WTC11 (cell line): ENCODE data around the gene ZNF248. TPM values are rescaled to one million over a fixed set of nuclear protein-coding genes. Genes with fewer than 3 reads are reported as not detected.

Experiments
- ATAC-seq: fragments of 200-7000 bp; cut with Tn5 transposase; 2 replicates; pipeline ENCODE4 v1.10.0; 2021; ENCODE audit warnings: mild to moderate bottlenecking, moderate library complexity
- CTCF ChIA-PET: fragments of 300-600 bp; sonication (Branson Sonifier 250); formaldehyde crosslinking; loops from one replicate; lab custom pipeline; 2021; ENCODE audit warnings: antibody characterized with exemption; lab: Charles Lee
- POLR2A ChIA-PET: fragments of 350-600 bp; sonication (Branson Sonifier 250); formaldehyde crosslinking; loops from one replicate; lab custom pipeline; 2021; ENCODE audit warnings: antibody characterized with exemption; lab: Charles Lee
- DNase-seq: peaks from one replicate; pipeline ENCODE4 v3.0.0; 2021; ENCODE audit warnings: low spot score
- H3K27ac Mint-ChIP-seq: 2 replicates; pipeline ENCODE4 v1.8.0; 2021; ENCODE audit warnings: mixed read lengths
- H3K27me3 Mint-ChIP-seq: 2 replicates; pipeline ENCODE4 v1.8.0; 2021; ENCODE audit warnings: low read depth, mild to moderate bottlenecking, moderate library complexity, mixed read lengths
- H3K36me3 Mint-ChIP-seq: 2 replicates; pipeline ENCODE4 v1.8.0; 2021; ENCODE audit warnings: mixed read lengths
- H3K4me1 Mint-ChIP-seq: 2 replicates; pipeline ENCODE4 v1.8.0; 2022; ENCODE audit warnings: mixed read lengths
- H3K4me3 Mint-ChIP-seq: 2 replicates; pipeline ENCODE4 v1.8.0; 2021; ENCODE audit warnings: mild to moderate bottlenecking, moderate library complexity, mixed read lengths
- H3K9me3 Mint-ChIP-seq: 2 replicates; pipeline ENCODE4 v1.8.0; 2021; ENCODE audit warnings: mixed read lengths
- ATF1 ChIP-seq: sonication (generic); formaldehyde crosslinking; IDR thresholded peaks from 2 replicates; pipeline ENCODE4 v1.8.1; 2023; ENCODE audit warnings: mild to moderate bottlenecking, moderate library complexity, missing genetic modification reagents
- CREB1 ChIP-seq: sonication (generic); formaldehyde crosslinking; IDR thresholded peaks from 2 replicates; pipeline ENCODE4 v1.8.0; 2023; ENCODE audit warnings: mild to moderate bottlenecking, missing genetic modification reagents
- EMX1 ChIP-seq: fragments of 250-450 bp; sonication (Bioruptor Pico); IDR thresholded peaks from 2 replicates; pipeline ENCODE4 v1.8.0; 2021; ENCODE audit warnings: mild to moderate bottlenecking
- FOXJ3 ChIP-seq: sonication (generic); formaldehyde crosslinking; IDR thresholded peaks from 2 replicates; pipeline ENCODE4 v1.9.0; 2021; ENCODE audit warnings: missing genetic modification reagents, mild to moderate bottlenecking, borderline replicate concordance
- JUN ChIP-seq: sonication (generic); formaldehyde crosslinking; IDR thresholded peaks from 2 replicates; pipeline ENCODE4 v1.8.0; 2023; ENCODE audit warnings: mild to moderate bottlenecking, missing genetic modification reagents
- MAX ChIP-seq: sonication (generic); formaldehyde crosslinking; IDR thresholded peaks from 2 replicates; pipeline ENCODE4 v1.8.0; 2022; ENCODE audit warnings: mild to moderate bottlenecking, missing genetic modification reagents
- MYBL2 ChIP-seq: sonication (generic); formaldehyde crosslinking; IDR thresholded peaks from 2 replicates; pipeline ENCODE4 v1.8.1; 2023; ENCODE audit warnings: mild to moderate bottlenecking, moderate library complexity, missing genetic modification reagents
- NR3C1 ChIP-seq: sonication (generic); formaldehyde crosslinking; conservative IDR thresholded peaks from 2 replicates; pipeline ENCODE4 v1.8.1; 2023; ENCODE audit warnings: low read depth, mild to moderate bottlenecking, missing genetic modification reagents
- OVOL2 ChIP-seq: fragments of 250-450 bp; sonication (Bioruptor Pico); IDR thresholded peaks from 2 replicates; pipeline ENCODE4 v1.9.0; 2021; ENCODE audit warnings: mild to moderate bottlenecking, borderline replicate concordance
- PRRX2 ChIP-seq: fragments of 250-450 bp; sonication (Bioruptor Pico); IDR thresholded peaks from 2 replicates; pipeline ENCODE4 v1.8.0; 2021; ENCODE audit warnings: mild to moderate bottlenecking
- SMAD3 ChIP-seq: sonication (generic); formaldehyde crosslinking; IDR thresholded peaks from 2 replicates; pipeline ENCODE4 v1.8.0; 2022; ENCODE audit warnings: missing genetic modification reagents, mild to moderate bottlenecking, borderline replicate concordance
- ZNF281 ChIP-seq: sonication (generic); formaldehyde crosslinking; IDR thresholded peaks from 2 replicates; pipeline ENCODE4 v1.8.0; 2023; ENCODE audit warnings: mild to moderate bottlenecking, missing genetic modification reagents
- ZNF512 ChIP-seq: sonication (generic); formaldehyde crosslinking; IDR thresholded peaks from 2 replicates; pipeline ENCODE4 v1.8.1; 2022; ENCODE audit warnings: missing genetic modification reagents, borderline replicate concordance
- ZNF671 ChIP-seq: fragments of 250-450 bp; sonication (Bioruptor Pico); IDR thresholded peaks from 2 replicates; pipeline ENCODE4 v1.8.0; 2021; ENCODE audit warnings: mild to moderate bottlenecking
- total RNA-seq: library from RNA; stranded (reverse); gene quantifications from 3 replicates; pipeline ENCODE4 v1.2.3, GENCODE V29; 2021

ZNF248 gene
- total RNA-seq, 1 experiment from 2014 or later, result 1.9 TPM

- ChIA-PET POLR2A (no interaction called here), CTCF (no interaction called here)
- DNase-seq (no peak), ATAC-seq (no peak)
- Mint-ChIP-seq H3K4me1 (no peaks in the 10 kb centered on the region), H3K9me3 (peaks cover 54% of the 10 kb centered on the region), H3K27me3 (no peaks in the 10 kb centered on the region; the same call in 1 of the 2 replicates), H3K36me3 (peaks cover 49% of the 10 kb centered on the region), H3K4me3 (no peak overlapping the region), H3K27ac (no peak overlapping the region)
- TF ChIP-seq FOXJ3 (no peak), ZNF281 (CRISPR knock-in tag) (no peak)
These were observed 38.3 kb upstream of the ZNF248 start for GRCh38 chr10:37895674-37896073.

- no peaks in the 10 kb centered on the region for H3K4me1 Mint-ChIP-seq
- H3K4me3 Mint-ChIP-seq, result no peak overlapping the region
- CTCF ChIA-PET, result no interaction called here
- peaks cover 74% of the 10 kb centered on the region for H3K36me3 Mint-ChIP-seq
- DNase-seq (no peak), ATAC-seq (no peak)
- H3K9me3 Mint-ChIP-seq, result peaks cover 78% of the 10 kb centered on the region
- no peak for TF ChIP-seq ATF1 (CRISPR knock-in tag)
- TF ChIP-seq MAX (CRISPR knock-in tag), result no peak
- peaks cover 19% of the 10 kb centered on the region for H3K27me3 Mint-ChIP-seq
- no peak overlapping the region for H3K27ac Mint-ChIP-seq
- POLR2A ChIA-PET, result no interaction called here
These were observed 28.4 kb upstream of the ZNF248 start for GRCh38 chr10:37885850-37886249.

- peaks cover 7% of the 10 kb centered on the region; the same call in 1 of the 2 replicates for H3K27me3 Mint-ChIP-seq
- peaks cover 46% of the 10 kb centered on the region for H3K36me3 Mint-ChIP-seq
- no peak for TF ChIP-seq OVOL2 (CRISPR knock-in tag)
- no peak for TF ChIP-seq CREB1 (CRISPR knock-in tag)
- no peak for TF ChIP-seq EMX1 (CRISPR knock-in tag)
- no peak for TF ChIP-seq MAX (CRISPR knock-in tag)
- TF ChIP-seq NR3C1 (CRISPR knock-in tag), result no peak
- no peak for TF ChIP-seq MYBL2 (CRISPR knock-in tag)
- no peak for TF ChIP-seq JUN (CRISPR knock-in tag)
- TF ChIP-seq ZNF671 (CRISPR knock-in tag), result no peak
- TF ChIP-seq PRRX2 (CRISPR knock-in tag), result no peak
- TF ChIP-seq SMAD3, result no peak
- no peak for TF ChIP-seq ZNF281 (CRISPR knock-in tag)
- no peak for TF ChIP-seq ZNF512 (CRISPR knock-in tag)
- ATAC-seq (no peak), DNase-seq (no peak)
- ChIA-PET POLR2A (no interaction called here), CTCF (no interaction called here)
- no peak overlapping the region for H3K27ac Mint-ChIP-seq
- H3K4me3 Mint-ChIP-seq, result no peak overlapping the region
- peaks cover 61% of the 10 kb centered on the region for H3K9me3 Mint-ChIP-seq
- H3K4me1 Mint-ChIP-seq, result no peaks in the 10 kb centered on the region
These were observed 15.5 kb upstream of the ZNF248 start for GRCh38 chr10:37872955-37873354.
